Left kidney (tissue), 2 donors: Measurements from ENCODE around the gene ZSCAN32. TPM values are rescaled to one million over a fixed set of nuclear protein-coding genes. Genes with fewer than 3 reads are reported as not detected.
A peak's percentile ranks its signal among the peaks of the same experiment; 100 is the strongest.

ENCODE experiments used
- DNase-seq: peaks from one replicate; pipeline ENCODE4 v3.0.0-alpha.2; 2013
- polyA plus RNA-seq: library from polyadenylated mRNA; unstranded; fragments of 120-200 nt; gene quantifications from one replicate; pipeline ENCODE4 v1.2.1, GENCODE V29; 2013; ENCODE audit not compliant: insufficient read length

The ZSCAN32 gene
- polyA plus RNA-seq, 1 donor = 21.4 TPM

DNA sequence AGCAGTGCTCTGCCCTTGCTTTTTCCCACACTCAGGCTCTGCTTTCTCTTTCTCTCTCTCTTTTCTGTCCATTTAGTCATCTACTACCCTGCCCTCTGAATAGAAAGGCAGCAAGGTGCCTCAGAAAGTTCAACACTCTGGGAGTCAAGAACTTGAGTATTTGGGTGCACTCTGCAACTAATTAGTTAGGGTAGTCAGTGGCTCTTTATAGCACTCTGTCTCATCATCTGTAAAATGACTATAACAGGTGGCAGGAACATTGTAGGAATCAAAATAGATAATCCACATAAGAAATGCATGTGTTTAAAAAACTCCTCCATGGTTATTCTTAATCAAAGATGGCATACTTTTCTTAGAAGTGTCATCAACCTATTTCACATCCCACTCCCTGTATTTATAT is 37.9 kb downstream of the ZSCAN32 start:
- DNase-seq = no peak

- DNase-seq = no peak
Observed at GRCh38 chr16:3358871-3359270, 41.9 kb downstream of the ZSCAN32 start.

GRCh38 chr16:3356118-3356517 is 44.7 kb downstream of the ZSCAN32 start:
- no peak for DNase-seq

DNA sequence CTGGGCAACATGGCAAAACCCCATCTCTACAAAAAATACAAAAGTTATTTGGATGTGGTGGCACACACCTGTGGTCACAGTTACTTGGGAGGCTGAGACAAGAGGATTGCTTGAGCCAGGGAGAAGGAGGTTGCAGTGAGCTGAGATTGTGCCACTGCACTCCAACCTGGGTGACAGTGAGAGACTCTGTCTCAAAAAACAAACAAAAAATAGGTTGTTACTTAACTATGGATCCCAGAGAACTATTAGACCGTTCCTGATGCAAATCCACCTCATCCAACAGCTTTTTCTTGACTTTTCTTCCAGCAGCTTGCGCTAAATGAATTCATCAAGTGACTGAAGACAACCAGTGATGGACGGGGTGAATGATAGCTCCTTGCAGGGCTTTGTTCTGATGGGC is 45.2 kb downstream of the ZSCAN32 start, which contains the start of gene OR2C1:
Gene OR2C1, plus strand, starts transcription at position 301 of the 400 bp plus-strand sequence. Its CDS starts 52 bp downstream, at position 353.
- DNase-seq = no peak

DNA sequence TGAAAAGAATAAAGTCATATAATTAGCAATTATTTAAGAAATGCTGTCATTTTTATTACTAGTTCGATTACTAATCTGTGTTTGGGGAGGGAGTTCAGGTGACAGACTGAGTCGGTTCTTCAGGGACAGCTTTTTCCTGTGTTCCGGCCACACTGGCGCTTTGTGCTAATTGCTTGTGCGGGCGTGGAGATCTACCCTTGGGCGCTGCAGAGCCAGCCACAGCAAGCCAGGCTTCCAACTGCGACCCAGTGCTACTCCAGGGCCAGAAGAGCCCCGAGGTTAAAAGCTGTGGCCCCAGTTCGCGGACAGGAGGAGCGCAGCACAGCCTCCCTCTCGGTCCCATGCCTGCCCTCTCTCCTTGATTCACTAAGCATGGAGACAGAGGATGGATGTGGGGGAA is 51.6 kb downstream of the ZSCAN32 start:
- no peak for DNase-seq

- peak; percentile 2 for DNase-seq
Observed at GRCh38 chr16:3348547-3349167, 52.1 kb downstream of the ZSCAN32 start.

DNA sequence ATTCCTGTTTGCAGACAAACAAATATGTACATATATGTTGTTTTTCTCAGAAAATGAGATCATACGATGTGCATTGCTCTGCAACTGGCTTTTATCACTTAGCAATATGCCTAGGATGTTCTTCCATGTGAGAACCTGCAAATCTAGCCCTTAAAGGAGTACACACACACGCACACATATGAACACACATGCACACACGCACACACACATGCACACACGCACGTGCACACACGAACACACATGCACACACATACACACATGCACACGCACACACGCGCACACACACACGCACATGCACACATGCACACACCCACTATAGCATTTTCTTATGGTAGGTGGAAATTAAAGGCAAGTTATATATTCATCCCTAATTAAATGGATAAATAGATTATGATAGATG is 53.2 kb downstream of the ZSCAN32 start:
- DNase-seq = no peak

DNA sequence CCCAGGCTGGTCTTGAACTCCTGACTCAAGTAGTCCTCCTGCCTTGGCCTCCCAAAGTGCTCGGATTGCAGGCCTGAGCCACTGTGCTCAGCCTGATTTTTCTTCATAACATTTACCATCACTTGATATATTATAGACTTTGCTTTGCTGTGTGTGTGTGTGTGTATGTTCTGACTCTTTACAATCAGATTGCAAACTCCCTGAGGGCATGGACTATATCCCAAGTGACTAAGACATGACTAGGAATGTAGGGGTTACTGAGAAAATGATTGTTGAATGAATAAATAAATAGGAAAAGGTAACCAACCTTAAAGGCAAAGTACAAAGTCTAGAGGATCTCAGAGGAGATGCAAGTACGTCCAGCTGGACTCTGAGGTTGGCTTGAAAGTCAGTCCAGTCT is 54.8 kb downstream of the ZSCAN32 start:
- DNase-seq = no peak

Other genes starting within 250 kb of the ZSCAN32 start
- gene OR1F1, start 212.8 kb downstream of the ZSCAN32 start, polyA plus RNA-seq = not detected
- gene ZNF200, start 165.8 kb downstream of the ZSCAN32 start, polyA plus RNA-seq = 16.9 TPM
- 0.35 TPM for gene MEFV, start 144.4 kb downstream of the ZSCAN32 start, polyA plus RNA-seq
- gene ZNF263, start 117.5 kb downstream of the ZSCAN32 start, polyA plus RNA-seq = 52.1 TPM
- gene TIGD7, start 95.6 kb downstream of the ZSCAN32 start, polyA plus RNA-seq = 13.3 TPM
- 77.0 TPM for gene ZNF75A, start 95.5 kb downstream of the ZSCAN32 start, polyA plus RNA-seq
- 1.3 TPM for gene OR2C1, start 45.1 kb downstream of the ZSCAN32 start, polyA plus RNA-seq
- 16.2 TPM for gene ZNF174, start 211 bp upstream of the ZSCAN32 start, polyA plus RNA-seq
- gene ZNF597, start 42.5 kb upstream of the ZSCAN32 start, polyA plus RNA-seq = 4.6 TPM
- gene NAA60, start 42.7 kb upstream of the ZSCAN32 start, polyA plus RNA-seq = 76.2 TPM
- not detected for gene C16orf90, start 94.5 kb upstream of the ZSCAN32 start, polyA plus RNA-seq
- gene CLUAP1, start 100.0 kb upstream of the ZSCAN32 start, polyA plus RNA-seq = 67.9 TPM
- 2.1 TPM for gene NLRC3, start 176.4 kb upstream of the ZSCAN32 start, polyA plus RNA-seq
- gene SLX4, start 210.6 kb upstream of the ZSCAN32 start, polyA plus RNA-seq = 7.0 TPM